Adrenal gland (tissue), 12 donors: ENCODE data around the gene SYT3. TPM values are rescaled to one million over a fixed set of nuclear protein-coding genes. Genes with fewer than 3 reads are reported as not detected.

Source experiments
- DNase-seq, 7 donors: peaks; one replicate each; pipeline ENCODE4 v3.0.0-alpha.2; 2019 to 2020
- H3K27ac ChIP-seq, 5 donors: fragments of 200-600 bp; sonication (generic) in 4 of 5; 1 replicate in 3 of 5; 2 replicates in 2 of 5; pipeline versions ENCODE4 v1.5.1 to v1.8.0; 2016 to 2020; ENCODE audit warnings: mild to moderate bottlenecking in 1 of 5
- H3K27me3 ChIP-seq: fragments of 200-600 bp; 2 replicates; pipeline ENCODE4 v1.8.0; 2021
- H3K36me3 ChIP-seq, 2 donors: fragments of 200-600 bp; replicated peaks in 1 of 2; 1 replicate in 1 of 2; 2 replicates in 1 of 2; pipeline versions ENCODE4 v1.5.1 to v1.8.0; 2018 to 2022
- H3K4me1 ChIP-seq, 2 donors: fragments of 200-600 bp; replicated peaks in 1 of 2; 1 replicate in 1 of 2; 2 replicates in 1 of 2; pipeline versions ENCODE4 v1.5.1 to v1.8.0; 2018 to 2021
- H3K4me3 ChIP-seq, 4 donors: fragments of 200-600 bp; sonication (generic) in 3 of 4; one replicate each; pipeline ENCODE4 v1.5.1; 2016 to 2018
- H3K9me3 ChIP-seq, 3 donors: fragments of 200-600 bp; sonication (generic) in 1 of 3; replicated peaks in 1 of 3; 1 replicate in 2 of 3; 2 replicates in 1 of 3; pipeline versions ENCODE4 v1.5.1 to v1.8.0; 2016 to 2021
- CTCF ChIP-seq, 6 experiments: fragments of 450-650 bp in 4 of 6; fragments of 200-600 bp in 2 of 6; sonication (generic) in 1 of 6; IDR thresholded peaks; 1 replicate in 5 of 6; 2 replicates in 1 of 6; pipeline versions ENCODE4 v1.5.1 to v1.8.0; 2016 to 2021; ENCODE audit warnings: antibody characterized with exemption in 6 of 6, mild to moderate bottlenecking in 2 of 6, moderate library complexity in 1 of 6
- POLR2A ChIP-seq, 2 donors: fragments of 450-650 bp; IDR thresholded peaks; one replicate each; pipeline ENCODE4 v1.6.1; 2017; ENCODE audit warnings: antibody characterized with exemption in 2 of 2, mild to moderate bottlenecking in 2 of 2, moderate library complexity in 1 of 2
- WGBS, 4 donors: extraction: QIAGEN DNeasy Blood & Tissue Kit in 2 of 4; methylation state at CpG; one replicate each; pipeline versions ENCODE4 v1.1.5 to v1.1.7; 2013 to 2017; 5-methylcytosine and 5-hydroxymethylcytosine counted together
- intact Hi-C, 2 donors: fragments of 100-400 bp; cut with DNase I; formaldehyde crosslinking; loops; one replicate each; pipeline versions ENCODE4 v1.14.1 to v1.15.0; 2022 to 2023
- polyA plus RNA-seq, 3 donors: library from polyadenylated mRNA; stranded (reverse); fragments of 200-250 nt in 2 of 3; fragments of 350-450 nt in 1 of 3; fragmentation: Illumina TruSeq in 1 of 3; extraction: RNeasy Lipid Tissue Mini Kit (QIAGEN cat#74804) in 1 of 3; gene quantifications; one replicate each; pipeline ENCODE4 v1.2.3, GENCODE V29; 2013 to 2014
- total RNA-seq, 9 donors: library from RNA; depleted of rRNA in 4 of 9; stranded (reverse); fragments of >200 nt in 4 of 9; fragments of 120-200 nt in 1 of 9; fragmentation: NEBNext Ultra II Directional in 1 of 9; extraction: Animal tissue kit (Norgen Biotek cat#: 25700) in 1 of 9; gene quantifications; one replicate each; pipeline versions ENCODE4 v1.1.0 to v1.2.4, GENCODE V29; 2013 to 2023
- donor health status: healthy with polysubstance abuse.
- donor health status: Bipolar disorder and iron deficiency.
- donor health status: DM: yes; HTN: yes; CAD: no.
- donor health status: DM: no; HTN: no; CAD: no.
- donor health status: DM: no; HTN: no; CAD: no.
- donor health status: DM: yes; HTN: yes; CAD: no.

Gene SYT3
- total and polyA plus RNA-seq, 12 donors = 0.26 to 3.4 (median 0.75) TPM; not detected in 1

DNA sequence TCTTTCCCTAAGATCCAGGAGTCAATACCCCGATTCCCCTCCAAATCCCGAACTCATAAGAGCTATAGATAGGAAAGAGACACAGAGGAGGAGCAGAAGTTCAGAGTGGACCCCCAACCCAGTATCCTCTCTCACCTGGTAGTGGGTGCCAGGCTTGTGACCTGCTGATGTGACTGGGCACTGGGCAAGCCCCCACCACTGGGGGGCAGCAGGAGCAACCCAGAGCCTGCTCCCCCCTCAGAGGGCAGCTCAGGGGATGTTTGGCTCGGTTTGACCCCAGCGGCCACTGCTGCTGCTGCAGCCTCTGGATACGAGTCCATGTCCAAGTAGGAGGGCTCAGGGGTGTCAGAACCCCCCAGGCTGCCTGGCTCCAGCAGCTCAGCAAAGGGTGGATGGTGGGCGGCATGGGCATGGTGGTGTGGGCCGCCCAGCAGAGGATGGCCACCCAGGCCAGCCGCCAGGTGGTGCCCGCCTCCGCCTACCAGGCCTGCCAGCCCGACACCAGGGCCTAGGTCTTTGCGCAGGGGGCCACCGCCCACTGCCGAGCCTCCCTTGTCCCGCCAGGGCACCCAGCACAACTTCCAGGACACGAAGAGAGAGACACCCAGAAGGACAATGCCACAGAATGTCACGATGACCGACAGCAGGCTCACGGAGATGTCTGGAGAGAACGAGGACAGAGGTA is 7.4 kb downstream of the SYT3 start:
- TF ChIP-seq POLR2A (IDR thresholded peaks at IDR 0.05) (no peak), CTCF (IDR thresholded peaks at IDR 0.05) (no peak)
- H3K4me3 ChIP-seq = no peak overlapping the region
- DNase-seq = no peak
- no peaks in the 10 kb centered on the region for H3K27me3 ChIP-seq
- WGBS, 4 donors = 67 to 81% (median 74%) methylated on average over 7 to 20 of the region's 20 CpGs
- H3K9me3 ChIP-seq = no peaks in the 10 kb centered on the region
- H3K4me1 ChIP-seq = no peaks in the 10 kb centered on the region
- intact Hi-C loops = no loop called here
- no peaks in the 10 kb centered on the region for H3K36me3 ChIP-seq
- no peak overlapping the region for H3K27ac ChIP-seq

- 74 to 77% methylated on average over 14 of the region's 14 CpGs; no CpG with 5 or more reads in 2 of the 4 donors for WGBS, 4 donors
- intact Hi-C loops = no loop called here
- H3K36me3 ChIP-seq = no peaks in the 10 kb centered on the region
- no peak for TF ChIP-seq CTCF (IDR thresholded peaks at IDR 0.05)
- H3K4me1 ChIP-seq = no peaks in the 10 kb centered on the region
- H3K4me3 ChIP-seq = no peak overlapping the region
- no peak overlapping the region for H3K27ac ChIP-seq
- DNase-seq = no peak
- H3K27me3 ChIP-seq = no peaks in the 10 kb centered on the region
- H3K9me3 ChIP-seq = no peaks in the 10 kb centered on the region
Measured at GRCh38 chr19:50629801-50630200, 9.9 kb downstream of the SYT3 start.

DNA sequence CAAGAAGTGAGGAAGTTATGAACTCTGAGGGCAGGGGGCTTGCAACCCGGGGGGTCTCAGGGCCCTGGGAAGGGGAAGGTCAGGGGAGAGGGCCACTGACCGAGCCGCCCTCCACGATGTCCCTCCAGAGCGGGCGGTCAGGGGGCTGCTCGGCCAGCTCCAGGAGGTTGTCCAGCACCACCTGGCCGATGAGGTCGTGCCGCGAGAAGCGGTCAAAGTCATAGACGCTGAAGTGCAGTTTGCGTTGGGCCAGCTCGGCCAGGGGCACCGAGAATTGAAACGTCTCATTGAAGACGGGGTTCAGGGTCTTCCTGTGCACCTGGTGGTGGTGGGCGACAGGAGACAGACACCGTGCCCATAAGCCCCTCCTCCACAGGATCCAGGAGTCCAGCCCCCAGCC is 10.5 kb downstream of the SYT3 start:
- no peak overlapping the region for H3K4me3 ChIP-seq
- H3K27me3 ChIP-seq = no peaks in the 10 kb centered on the region
- intact Hi-C loops = no loop called here
- H3K36me3 ChIP-seq = no peaks in the 10 kb centered on the region
- no peak for TF ChIP-seq CTCF (IDR thresholded peaks at IDR 0.05)
- TF ChIP-seq POLR2A (IDR thresholded peaks at IDR 0.05) = no peak
- WGBS, 4 donors = 77 to 83% (median 78%) methylated on average over 12 to 20 of the region's 20 CpGs
- H3K27ac ChIP-seq = no peak overlapping the region
- H3K4me1 ChIP-seq = no peaks in the 10 kb centered on the region
- H3K9me3 ChIP-seq = no peaks in the 10 kb centered on the region
- DNase-seq = no peak

DNA sequence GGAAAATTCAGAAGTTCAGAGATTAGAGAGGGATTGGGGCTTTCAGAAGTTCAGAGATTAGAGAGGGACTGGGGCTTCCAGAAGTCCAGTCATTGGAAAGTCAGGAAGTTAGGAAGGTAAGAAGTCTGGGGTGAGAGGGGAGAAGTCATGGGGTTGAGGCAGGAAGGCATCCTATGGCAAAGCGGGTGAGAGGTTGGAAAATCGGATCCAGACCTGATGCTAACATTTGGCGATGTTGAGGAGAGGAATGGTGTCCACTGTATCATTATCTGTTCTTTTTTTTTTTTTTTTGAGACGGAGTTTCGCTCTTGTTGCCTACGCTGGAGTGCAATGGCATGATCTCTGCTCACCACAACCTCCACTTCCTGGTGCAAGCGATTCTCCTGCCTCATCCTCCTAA is 11.1 kb downstream of the SYT3 start:
- Histone ChIP-seq H3K4me3 (no peak overlapping the region), H3K4me1 (no peaks in the 10 kb centered on the region), H3K9me3 (no peaks in the 10 kb centered on the region), H3K27ac (no peak overlapping the region), H3K27me3 (no peaks in the 10 kb centered on the region), H3K36me3 (no peaks in the 10 kb centered on the region)
- intact Hi-C loops = no loop called here
- TF ChIP-seq POLR2A (IDR thresholded peaks at IDR 0.05) = no peak
- no peak for TF ChIP-seq CTCF (IDR thresholded peaks at IDR 0.05)
- DNase-seq = no peak
- WGBS, 4 donors = 78 to 88% (median 86%) methylated on average over 7 of the region's 7 CpGs
